G401.6 (cell line): Measurements from ENCODE around the gene LMO3.

Source experiments
- FAIRE-seq: peaks from 2 replicates; lab custom pipeline; 2012; peaks lifted over from hg19 to GRCh38; lab: Jason Lieb, UNC

Gene LMO3

GRCh38 chr12:16599081-16599480 is 6.9 kb downstream of the LMO3 start:
- FAIRE-seq, result no peak

GRCh38 chr12:16594797-16595196 is 11.2 kb downstream of the LMO3 start:
- no peak for FAIRE-seq

- no peak for FAIRE-seq
Measured at GRCh38 chr12:16593546-16593945, 12.4 kb downstream of the LMO3 start.

- FAIRE-seq, result no peak
Measured at GRCh38 chr12:16590645-16591044, 15.3 kb downstream of the LMO3 start.

- no peak for FAIRE-seq
Measured at GRCh38 chr12:16588812-16589211, 17.1 kb downstream of the LMO3 start.

- no peak for FAIRE-seq
Measured at GRCh38 chr12:16587514-16587913, 18.4 kb downstream of the LMO3 start.

- no peak for FAIRE-seq
Measured at GRCh38 chr12:16587110-16587453, 18.9 kb downstream of the LMO3 start.

GRCh38 chr12:16586350-16587109 is 19.4 kb downstream of the LMO3 start:
- FAIRE-seq, result no peak

- no peak for FAIRE-seq
Measured at GRCh38 chr12:16585781-16586180, 20.2 kb downstream of the LMO3 start.

- FAIRE-seq, result no peak
Measured at GRCh38 chr12:16583969-16584745, 21.8 kb downstream of the LMO3 start.

GRCh38 chr12:16581416-16581815 is 24.5 kb downstream of the LMO3 start:
- FAIRE-seq, result no peak

GRCh38 chr12:16579041-16579440 is 26.9 kb downstream of the LMO3 start:
- no peak for FAIRE-seq

GRCh38 chr12:16573398-16574077 is 32.4 kb downstream of the LMO3 start:
- no peak for FAIRE-seq

- FAIRE-seq, result no peak
Measured at GRCh38 chr12:16568873-16569272, 37.1 kb downstream of the LMO3 start.

GRCh38 chr12:16564675-16565074 is 41.3 kb downstream of the LMO3 start:
- FAIRE-seq, result no peak

- no peak for FAIRE-seq
Measured at GRCh38 chr12:16563504-16563903, 42.5 kb downstream of the LMO3 start.

GRCh38 chr12:16562921-16563320 is 43.0 kb downstream of the LMO3 start:
- no peak for FAIRE-seq

- FAIRE-seq, result no peak
Measured at GRCh38 chr12:16562435-16562834, 43.5 kb downstream of the LMO3 start.

GRCh38 chr12:16560273-16560672 is 45.7 kb downstream of the LMO3 start:
- no peak for FAIRE-seq

- no peak for FAIRE-seq
Measured at GRCh38 chr12:16555630-16556029, 50.3 kb downstream of the LMO3 start.

- FAIRE-seq, result no peak
Measured at GRCh38 chr12:16553457-16553856, 52.5 kb downstream of the LMO3 start.

- no peak for FAIRE-seq
Measured at GRCh38 chr12:16552301-16552700, 53.7 kb downstream of the LMO3 start.

- no peak for FAIRE-seq
Measured at GRCh38 chr12:16545836-16546235, 60.1 kb downstream of the LMO3 start.
